Middle frontal gyrus (tissue), 1 donor: ENCODE data around the gene FH.

Experiments used
- DNase-seq: peaks from one replicate; pipeline ENCODE4 v3.0.0-alpha.2; 2015; ENCODE audit warnings: low spot score; ENCODE audit errors: extremely low spot score

The FH gene

DNA sequence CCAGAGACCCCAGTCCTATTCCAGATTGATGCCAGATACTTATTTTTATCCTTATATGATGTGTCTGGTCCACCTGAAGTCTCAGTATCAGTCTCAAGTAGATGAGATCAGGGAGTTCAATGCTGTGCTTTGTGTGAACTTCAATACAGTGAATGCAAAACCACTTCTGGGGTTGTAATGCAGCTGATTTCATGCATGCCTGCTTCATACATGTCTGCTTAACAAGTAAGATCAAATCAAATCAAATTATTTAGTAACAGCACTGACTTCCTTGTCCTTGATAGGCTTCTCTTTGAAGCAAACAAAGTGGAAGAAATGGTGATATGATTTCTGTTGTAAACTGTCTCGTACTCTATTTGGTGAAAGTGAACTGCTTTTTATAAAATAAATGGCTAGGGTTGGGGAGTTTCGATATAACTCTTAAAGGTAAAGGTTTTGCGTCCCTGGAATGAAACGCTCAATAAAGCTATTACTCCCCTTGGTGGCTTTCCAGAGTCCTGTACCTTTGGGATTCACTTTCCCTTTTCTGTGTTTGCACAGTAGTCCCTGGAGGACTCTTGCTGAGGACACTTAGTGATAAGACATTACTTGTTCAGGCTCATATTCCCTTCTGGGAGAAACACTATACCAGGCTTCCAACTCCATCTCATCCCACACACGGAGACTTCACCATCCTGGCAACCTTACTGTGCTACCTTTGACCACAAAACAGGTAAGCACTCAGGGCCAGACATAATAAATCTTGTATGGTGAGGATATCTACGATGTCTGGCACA lies 59.3 kb downstream of the FH start:
- DNase-seq, result no peak

GRCh38 chr1:241459186-241459802 lies 60.3 kb downstream of the FH start:
- no peak for DNase-seq

- DNase-seq, result no peak
Measured at GRCh38 chr1:241457421-241457820, 62.1 kb downstream of the FH start.

DNA sequence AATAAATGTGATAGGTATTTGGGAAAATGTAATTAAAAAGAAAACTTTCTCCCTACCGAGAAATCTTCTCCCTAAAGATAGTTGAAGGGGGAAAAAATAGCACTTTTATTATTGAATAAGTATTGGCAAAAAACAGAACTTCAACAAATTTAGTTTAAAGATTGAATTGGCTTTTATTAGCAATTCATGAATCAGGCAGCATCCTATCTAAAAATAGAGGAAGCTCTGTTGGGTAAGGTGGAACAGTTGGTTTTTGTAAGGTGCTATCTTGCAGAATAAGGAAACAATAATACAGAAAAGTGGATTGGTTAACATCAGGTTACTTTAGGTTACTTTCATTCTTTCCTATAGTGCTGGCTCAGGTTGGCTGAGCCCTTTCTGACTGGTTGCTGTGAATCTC lies 62.8 kb downstream of the FH start:
- DNase-seq, result no peak

DNA sequence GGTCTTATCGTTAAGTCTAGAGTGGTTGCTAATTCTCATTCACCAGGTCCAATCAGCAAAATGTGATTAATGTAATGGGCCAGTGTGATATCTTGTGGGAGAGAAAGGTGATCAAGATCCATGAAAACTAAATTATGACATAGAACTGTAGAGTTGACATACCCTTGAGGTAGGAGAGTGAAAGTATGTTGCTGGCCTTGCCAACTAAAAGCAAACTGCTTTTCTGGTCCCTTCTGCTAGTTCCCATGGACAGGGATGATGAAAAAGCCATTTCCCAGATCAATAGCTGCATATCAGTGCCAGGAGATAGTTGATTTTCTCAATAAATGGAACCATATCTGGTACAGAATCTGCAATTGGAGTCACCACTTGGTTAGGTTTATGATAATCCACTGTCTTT lies 65.8 kb downstream of the FH start:
- DNase-seq, result no peak

GRCh38 chr1:241451956-241452355 lies 67.6 kb downstream of the FH start:
- DNase-seq, result no peak
